SIG-M5 treated with dmso at 0.1 percent for 504 hours (cell line): ENCODE data around the gene HYOU1.
"Not testable (repeated sequence)": the region's sequence is repeated elsewhere in the genome, so short reads cannot be mapped to it uniquely, and the experiment has no call there.

Experiments
- DNase-seq: peaks from one replicate; lab custom pipeline; 2025; ENCODE audit not compliant: unreplicated experiment; lab: John Stamatoyannopoulos, UW

Gene HYOU1

GRCh38 chr11:119057000-119057769 lies at the start of gene HYOU1:
Gene HYOU1, minus strand, starts transcription at chr11:119057205. Its CDS starts 1,045 bp downstream, at chr11:119056160.
- DNase-seq, result peak; percentile 96

DNA sequence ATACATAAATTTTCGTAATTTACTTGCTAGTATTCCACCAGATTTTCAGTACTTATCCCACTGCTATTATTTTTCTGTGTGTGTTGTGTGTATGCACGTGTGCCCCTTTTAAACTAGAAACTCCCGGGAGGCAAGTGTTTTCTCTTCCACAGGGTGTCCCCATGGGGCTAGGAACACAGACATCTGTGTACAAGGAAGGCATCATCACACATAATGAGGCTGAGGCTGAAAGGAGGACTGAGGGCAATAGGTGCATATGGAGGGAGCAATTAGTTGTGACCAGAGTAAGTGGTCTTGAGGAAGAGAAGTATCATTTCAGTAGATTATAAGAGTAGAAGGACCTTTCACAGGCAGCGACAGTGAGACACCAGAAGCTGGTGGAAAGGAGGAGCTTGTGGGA lies 46.8 kb upstream of the HYOU1 start:
- no peak for DNase-seq

DNA sequence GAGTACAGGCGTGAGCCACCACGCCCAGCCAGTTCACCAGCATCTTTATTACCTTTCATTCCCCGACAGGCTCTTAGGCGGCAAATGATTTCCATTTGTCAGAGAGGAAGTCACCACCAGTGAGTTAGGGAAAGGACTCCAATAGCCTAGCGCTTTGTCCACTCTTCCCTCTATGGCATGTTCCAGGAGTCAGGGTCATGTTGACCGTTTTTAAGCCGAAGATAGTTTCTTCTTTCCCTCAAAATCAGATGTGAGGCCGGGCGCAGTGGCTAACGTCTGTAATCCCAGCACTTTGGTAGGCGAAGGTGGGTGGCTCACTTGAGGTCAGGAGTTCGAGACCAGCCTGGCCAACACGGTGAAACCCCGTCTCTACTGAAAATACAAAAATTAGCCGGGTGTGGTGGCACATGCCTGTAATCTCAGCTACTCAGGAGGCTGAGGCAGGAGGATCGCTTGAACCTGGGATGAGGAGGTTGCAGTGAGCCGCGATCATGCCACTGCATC lies 46.2 kb upstream of the HYOU1 start:
- DNase-seq, result not testable (repeated sequence)

GRCh38 chr11:119101759-119102423 lies 44.9 kb upstream of the HYOU1 start, which contains the start of gene DPAGT1:
Gene DPAGT1, minus strand, starts transcription at chr11:119101853. Its CDS starts 198 bp downstream, at chr11:119101655.
- DNase-seq, result peak; percentile 98

DNA sequence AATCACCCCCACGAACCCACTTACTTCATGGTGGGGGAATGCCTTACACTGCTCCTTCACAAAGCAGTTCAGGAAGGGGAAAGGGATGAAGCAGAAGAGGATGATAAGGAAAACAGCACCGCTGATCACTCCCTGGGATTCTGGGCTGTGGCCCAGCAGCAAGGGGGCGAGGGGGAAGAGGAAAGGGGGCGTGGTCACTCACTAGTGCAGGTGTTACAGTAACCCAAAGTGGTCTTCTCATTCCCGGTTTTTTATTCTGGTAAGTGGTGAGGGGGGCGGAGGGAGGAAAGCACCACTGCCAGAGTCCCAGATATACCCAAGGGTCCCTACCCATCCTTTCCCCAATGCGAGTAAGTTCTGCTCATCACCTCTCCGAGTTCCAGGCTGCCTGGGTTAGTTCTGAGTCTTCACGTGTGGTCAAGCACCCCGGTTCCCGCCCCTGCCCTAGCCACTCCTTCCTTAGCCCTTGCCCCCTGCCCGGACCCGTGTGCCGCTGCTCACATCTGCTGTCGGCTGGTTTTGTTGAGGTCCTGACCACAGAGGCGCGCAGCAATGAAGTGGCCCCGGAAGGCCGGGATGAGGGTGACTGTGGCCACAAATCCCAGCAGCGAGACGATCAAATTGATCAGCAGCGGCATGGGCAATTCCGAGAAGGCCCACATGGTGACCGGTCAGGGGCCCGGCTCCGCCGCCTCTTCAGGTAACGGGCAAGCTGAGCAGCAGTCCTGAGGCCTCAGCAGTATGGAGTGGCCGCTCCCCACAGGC lies 44.2 kb upstream of the HYOU1 start:
- no peak for DNase-seq

DNA sequence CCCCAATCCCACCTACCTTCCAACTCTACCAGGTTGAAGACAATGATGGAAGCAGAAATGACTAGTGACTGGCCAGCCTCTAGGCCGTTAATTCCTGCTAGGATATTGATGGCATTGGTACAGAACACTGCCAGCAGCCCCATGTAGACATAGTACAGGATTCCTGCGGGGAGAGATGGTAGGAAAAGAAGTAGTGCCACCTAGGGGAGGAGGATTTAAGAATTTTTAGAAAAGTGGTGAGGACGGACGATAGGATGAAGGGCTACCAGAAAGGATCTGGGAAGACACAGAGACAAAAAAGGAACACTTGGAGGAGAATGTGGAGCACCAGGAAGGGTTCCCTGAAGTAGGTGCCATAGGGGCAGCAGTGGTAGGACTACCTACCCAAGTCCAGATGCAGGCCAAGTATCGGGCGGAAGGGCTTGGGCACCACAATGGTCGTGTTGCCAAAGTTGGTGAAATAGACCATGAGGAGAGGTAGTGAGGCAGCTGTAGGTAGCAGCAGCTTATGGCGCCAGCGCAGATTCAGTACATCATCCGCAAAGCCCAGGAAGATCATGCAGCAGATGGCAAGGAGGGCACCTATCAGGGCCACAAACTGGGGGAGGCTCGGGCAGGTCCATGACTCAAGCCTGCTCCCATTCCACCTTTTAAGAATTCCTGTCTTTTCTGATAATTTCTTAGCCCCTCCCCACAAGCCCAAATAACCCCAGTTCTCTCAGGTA lies 43.4 kb upstream of the HYOU1 start:
- peak; percentile 55 for DNase-seq

GRCh38 chr11:119099711-119100110 lies 42.7 kb upstream of the HYOU1 start:
- DNase-seq, result no peak

- peak; percentile 99 for DNase-seq
Measured at GRCh38 chr11:119095066-119095880, 38.3 kb upstream of the HYOU1 start.

DNA sequence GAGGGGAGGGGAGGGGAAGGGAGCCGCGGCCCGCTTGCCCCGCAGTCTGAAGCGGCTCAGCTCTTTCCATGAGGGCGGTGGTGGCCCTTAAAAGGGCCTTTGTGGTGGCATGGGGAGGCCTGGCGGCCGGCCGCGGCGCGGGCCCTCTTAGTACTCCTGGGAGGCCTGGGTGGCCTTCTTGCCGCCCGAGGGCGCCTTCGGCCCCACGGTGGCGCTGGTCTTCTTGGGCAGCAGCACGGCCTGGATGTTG lies 37.7 kb upstream of the HYOU1 start:
- DNase-seq, result no peak

DNA sequence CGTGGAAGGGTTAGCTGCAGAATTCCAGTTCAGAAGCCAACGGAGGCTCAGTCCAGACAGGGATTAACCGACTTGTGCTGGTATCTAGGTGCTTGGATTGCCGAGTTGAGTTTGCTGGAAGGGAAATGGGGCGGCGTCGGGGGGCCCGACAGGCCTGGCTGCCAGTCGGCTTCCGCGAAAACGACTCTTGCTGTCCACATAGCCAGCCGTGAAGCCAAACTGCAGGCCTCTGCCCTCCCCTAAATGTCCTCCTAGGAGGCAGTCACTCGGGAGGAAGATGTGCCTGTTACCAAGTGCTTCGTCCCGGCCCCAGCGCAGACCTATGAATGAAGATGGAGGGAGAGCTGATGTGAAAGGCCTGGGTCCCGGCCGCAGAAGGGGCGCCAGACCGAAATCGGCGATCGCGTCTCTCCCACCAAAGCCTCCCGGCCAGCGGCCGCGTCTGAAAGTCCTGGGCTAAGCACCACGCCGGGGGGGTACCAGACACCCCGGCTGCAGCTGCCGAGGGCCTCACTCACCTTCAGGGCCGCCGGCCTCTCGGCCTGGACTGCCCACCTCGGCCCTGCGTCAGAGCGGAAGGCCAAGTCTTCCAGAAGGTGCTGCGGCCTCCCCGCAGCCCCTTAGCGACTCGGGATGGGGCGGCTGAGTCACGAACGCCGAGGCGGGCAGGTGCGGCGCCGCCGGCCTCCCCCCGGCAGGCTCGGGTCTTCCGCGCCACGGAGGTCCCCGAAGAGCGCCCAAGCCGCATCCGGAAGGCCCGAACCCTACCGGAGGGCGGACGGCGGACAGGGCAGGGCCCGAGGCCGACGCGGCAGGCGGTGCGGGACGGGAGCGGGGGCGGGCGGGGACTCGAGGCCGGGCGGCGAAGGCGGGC lies 37.2 kb upstream of the HYOU1 start:
- DNase-seq, result peak; percentile 31

DNA sequence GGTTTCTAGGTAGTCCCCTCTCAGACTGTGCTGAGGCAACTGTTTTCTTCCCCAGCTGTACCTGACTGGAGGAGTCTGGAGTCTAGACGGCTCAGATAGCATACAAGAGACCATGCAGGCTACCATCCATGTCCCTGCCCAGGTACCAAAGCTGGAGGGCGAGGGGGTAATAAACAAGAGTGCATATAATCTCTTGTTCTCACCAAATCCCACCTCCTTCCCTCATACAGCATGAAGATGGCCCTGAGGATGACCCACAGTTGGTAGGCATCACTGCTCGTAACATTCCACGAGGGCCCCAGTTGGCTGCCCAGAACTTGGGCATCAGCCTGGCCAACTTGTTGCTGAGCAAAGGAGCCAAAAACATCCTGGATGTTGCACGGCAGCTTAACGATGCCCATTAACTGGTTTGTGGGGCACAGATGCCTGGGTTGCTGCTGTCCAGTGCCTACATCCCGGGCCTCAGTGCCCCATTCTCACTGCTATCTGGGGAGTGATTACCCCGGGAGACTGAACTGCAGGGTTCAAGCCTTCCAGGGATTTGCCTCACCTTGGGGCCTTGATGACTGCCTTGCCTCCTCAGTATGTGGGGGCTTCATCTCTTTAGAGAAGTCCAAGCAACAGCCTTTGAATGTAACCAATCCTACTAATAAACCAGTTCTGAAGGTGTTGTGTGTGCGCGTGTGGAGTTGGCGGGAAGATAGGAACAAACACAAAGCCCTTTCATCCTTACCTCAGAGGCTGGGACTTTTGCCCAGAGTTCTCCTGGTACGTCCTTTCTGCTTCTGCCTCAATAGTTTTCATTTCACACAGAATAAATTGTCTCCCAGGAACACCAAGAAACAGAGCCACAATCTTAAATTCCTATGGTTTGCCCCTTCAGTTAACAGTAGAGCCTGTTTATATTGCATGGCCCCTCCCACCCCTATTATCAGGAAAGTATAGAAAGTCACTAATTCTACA lies 36.2 kb upstream of the HYOU1 start:
- DNase-seq, result no peak

GRCh38 chr11:119091966-119092879 lies 35.2 kb upstream of the HYOU1 start:
- DNase-seq, result peak; percentile 14

GRCh38 chr11:119091178-119091577 lies 34.2 kb upstream of the HYOU1 start:
- peak; percentile 40 for DNase-seq

DNA sequence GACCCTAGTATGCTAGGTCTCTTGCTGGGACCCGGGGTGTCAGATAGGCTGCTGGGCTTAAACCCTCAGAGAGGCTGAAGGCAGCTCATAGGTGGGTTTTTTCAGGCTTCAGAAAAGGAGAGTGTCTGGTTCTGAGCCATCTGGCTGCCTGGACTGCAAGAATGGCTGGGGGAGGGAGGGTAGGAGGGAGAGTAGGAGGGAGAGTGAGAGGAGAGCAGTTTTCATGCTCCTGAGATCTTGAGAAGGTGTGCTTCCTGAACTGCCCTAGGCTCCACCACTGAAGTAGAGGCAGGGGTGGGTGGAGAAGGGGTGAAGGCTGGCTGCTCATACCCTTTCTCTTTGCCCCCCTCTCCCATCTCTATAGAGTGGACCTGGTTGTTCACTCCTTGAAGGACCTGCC lies 32.3 kb upstream of the HYOU1 start:
- no peak for DNase-seq

GRCh38 chr11:119088406-119088805 lies 31.4 kb upstream of the HYOU1 start:
- no peak for DNase-seq

DNA sequence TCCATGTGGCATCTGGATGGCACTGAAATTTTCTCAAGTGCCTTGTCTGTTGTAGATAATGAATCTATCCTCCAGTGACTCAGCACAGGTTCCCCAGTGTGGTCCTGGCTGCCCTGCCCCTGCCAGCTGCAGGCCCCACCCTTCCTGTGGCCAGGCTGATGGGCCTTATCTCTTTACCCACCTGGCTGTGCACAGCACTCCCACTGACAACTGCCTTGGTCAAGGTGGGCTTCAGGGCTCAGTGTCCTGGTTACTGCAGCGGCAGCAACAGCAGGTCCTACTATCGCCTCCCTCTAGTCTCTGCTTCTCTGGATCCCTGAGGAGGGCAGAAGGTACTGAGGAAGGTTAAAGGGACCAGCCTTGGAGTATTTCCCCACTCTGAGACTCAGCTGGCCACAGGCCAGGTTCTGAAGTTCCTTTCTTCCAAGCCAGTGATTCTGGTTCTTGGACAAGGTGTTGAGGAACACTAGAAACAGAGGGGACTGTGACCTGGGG lies 30.8 kb upstream of the HYOU1 start:
- DNase-seq, result no peak

DNA sequence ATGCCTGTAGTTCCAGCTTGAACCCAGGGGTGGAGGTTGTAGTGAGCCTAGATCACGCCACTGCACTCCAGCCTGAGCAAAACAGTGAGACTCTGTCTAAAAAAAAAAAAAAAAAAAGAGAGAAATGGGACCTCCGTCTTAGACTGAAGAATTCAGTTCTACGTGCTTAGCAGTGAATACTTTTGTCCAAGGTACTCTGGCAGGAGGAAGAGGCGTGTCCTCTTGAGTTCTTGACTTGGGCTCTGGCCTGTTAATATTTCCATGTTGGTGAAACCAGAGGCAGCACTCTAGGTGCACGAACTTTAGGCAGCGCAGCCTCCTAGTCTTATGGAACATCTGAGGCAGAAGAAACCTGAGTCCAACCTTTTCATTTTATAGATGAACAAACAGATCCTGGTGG lies 30.1 kb upstream of the HYOU1 start:
- no peak for DNase-seq
